GM19468 (cell line): ENCODE results near the gene ABCB8.

ENCODE experiments used
- ATAC-seq: cut with Tn5 transposase; IDR thresholded peaks from one replicate; pipeline ENCODE4 v1.9.1; 2021; ENCODE audit warnings: mild to moderate bottlenecking, moderate library complexity, moderate number of reproducible peaks; ENCODE audit not compliant: unreplicated experiment; ENCODE audit errors: extremely low read depth

Gene ABCB8

GRCh38 chr7:151053096-151053495, 24.8 kb downstream of the ABCB8 start:
- no peak for ATAC-seq

DNA sequence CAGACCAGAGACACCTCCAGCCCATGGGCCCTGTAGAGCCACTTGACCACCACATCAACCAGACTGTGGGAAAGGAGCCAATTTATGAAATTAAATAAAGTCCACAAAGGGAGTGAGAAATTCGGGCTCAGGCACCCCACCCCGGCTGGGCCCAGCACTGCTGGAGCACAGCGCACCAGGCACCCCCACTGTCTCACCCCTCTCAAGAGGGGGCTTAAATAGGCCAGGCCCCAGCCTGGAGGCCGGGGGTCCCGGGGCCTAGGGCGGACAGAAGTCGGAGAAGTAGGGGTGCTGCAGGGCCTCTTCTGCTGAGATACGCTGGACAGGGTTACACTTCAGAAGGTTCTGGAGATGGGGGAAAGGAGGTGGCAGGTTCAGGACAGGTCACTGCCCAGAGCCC, 25.5 kb downstream of the ABCB8 start:
- no peak for ATAC-seq

DNA sequence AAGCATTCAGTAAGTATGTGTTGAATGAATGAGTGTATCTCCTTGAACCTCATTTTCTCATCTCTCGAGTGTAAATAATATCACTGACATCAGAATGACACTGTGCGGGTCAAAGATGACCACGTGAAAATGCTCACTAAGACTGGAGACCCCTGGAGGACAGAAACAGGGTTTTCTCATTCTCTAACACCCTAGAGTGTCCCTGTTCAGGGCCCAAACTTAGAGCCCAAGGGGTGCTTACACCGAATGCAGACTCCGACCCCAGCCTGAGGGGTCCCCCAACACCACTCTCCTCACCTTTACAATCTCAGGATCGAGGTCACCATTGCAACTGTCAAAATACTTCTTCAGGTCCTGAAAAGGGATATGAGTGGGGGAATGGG, 28.0 kb downstream of the ABCB8 start:
- ATAC-seq, result no peak

- no peak for ATAC-seq
Measured at GRCh38 chr7:151056666-151057505, 28.6 kb downstream of the ABCB8 start.

DNA sequence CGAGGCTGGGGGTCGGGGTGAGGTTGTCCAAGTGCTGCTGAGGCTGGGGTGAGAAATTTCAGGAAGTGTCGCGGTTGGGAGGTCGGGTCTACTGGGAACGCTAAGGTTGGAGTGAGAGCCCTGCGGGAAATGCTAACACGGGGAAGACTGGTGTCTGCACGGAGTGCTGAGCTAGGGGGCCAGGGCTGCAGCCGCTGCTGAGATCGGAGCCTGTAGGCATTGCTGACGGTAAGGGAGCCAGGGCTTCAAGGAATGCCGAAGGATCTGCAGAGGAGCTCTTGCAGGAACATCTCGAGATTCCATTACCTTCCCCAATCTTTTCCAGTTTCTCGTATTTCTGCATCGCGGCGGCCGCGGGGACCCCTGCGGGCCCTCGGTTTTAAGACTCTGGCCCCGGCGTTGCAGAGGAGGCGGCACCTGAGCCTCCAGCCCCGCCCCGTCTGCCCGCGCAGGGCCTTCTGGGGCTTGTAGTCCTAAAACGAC, 29.3 kb downstream of the ABCB8 start, which contains the start of gene CDK5:
Gene CDK5, minus strand, starts transcription at position 392 of the 483 bp plus-strand sequence. Its CDS starts 49 bp downstream, at position 343.
- ATAC-seq, result no peak

DNA sequence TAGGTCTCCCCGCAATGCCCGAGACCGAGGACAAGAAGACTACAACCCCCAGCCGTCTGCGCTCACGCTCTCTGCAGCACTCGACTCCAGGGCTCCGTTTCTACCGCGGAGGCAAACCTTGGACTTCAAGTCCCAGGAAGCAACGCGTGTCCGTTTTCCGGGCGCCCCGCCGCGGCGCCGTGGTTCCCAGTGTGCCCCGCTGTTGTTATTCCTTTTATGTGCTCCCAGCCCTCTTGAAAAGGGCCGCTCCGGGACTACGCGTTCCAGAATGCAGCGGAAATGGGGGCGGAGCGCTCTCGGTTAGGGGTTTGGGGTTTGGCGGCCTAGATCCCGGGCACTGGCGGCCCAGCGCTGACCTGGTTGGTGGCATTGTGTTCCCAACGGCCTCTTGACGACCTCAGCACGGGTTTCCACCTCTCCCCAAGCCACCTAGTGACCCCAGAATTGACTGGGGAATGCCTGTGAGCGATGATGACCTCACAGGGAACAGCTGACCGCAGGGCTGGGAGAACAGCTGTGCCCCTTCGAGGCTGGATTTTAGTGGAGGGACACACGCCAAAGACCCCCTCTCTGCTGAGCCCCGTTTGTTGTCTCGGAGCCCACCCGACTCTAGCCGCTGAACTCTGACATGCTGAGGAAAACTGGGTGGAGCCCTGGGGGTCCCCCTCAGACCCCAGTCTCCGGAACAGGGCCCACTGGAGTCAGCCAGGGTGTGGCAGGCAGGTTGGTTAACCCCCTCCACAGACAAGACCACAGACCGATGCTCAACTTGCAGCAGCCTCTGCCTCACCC, 29.9 kb downstream of the ABCB8 start:
- peak; percentile 90 for ATAC-seq

DNA sequence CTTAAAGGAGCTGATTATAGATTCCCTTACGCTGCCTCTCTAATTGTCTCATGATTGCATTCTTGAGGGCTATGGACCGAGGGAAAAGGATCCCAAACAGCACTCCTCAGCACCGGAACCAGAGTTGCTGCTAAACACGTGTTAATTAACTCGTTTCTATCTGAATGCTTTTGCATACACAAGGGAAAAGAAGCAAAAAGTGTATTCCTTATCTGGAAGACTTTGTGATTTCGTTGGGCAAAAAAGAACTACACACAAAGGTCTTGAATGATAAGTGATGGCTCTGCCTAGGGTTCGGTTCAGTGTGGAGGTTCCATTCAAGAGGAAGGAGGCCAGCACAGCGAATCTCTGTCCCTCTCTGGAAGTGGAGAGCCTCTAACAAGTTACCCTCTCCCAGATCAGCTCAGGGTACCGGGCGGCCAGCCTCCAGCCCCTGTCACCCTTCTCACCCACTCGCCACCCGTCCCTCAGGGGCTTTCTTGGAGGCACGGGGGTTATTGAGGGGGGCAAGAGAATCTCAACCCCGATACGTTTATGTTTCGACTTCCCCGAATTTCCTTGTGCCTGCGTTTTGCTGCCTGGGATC, 30.6 kb downstream of the ABCB8 start:
- ATAC-seq, result no peak

DNA sequence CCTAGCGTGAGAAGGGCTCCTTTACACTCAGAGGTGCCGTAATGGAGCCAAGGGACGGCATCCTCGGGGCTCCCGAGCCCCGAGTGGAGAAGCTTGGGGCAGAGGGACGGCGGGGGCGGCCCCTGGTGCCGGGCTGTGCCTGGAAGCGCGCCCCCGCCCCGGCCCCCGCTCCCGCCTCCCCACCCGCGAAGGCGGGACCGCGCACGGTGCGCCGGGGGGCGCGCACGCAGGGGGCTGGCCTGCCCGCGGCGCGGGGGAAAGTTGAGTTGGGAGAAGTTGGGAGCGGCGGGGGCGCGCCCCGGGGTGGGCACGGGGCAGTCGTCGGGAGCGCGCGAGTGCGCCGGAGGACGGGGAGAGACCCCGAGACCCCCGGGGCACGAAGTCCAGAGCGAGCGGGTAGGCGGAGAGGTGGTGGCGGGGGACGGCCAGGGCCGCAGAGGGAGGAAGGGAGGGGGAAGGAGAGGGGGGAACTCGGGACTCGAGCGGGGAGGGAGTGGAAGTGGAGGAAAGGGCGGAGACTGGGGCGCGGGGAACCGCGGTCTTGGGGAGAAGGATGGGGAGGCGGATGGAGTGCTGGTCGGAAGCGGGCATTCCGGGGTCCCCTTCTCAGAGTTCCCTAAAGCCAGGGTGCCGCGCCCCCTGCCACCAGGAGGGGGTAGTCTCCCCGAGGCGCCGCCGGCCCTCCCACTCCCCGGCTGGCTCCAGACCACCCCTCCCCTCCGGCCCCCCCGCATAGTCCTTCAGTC, 31.3 kb downstream of the ABCB8 start, which contains the start of gene SLC4A2:
Gene SLC4A2, plus strand, starts transcription at position 223 of the 746 bp plus-strand sequence. CDS start 2,399 bp downstream, outside the sequence.
- peak; percentile 12 for ATAC-seq

GRCh38 chr7:151060113-151060415, 31.8 kb downstream of the ABCB8 start:
- ATAC-seq, result no peak

GRCh38 chr7:151060416-151061212, 32.4 kb downstream of the ABCB8 start:
- ATAC-seq, result no peak

GRCh38 chr7:151061213-151062110, 33.2 kb downstream of the ABCB8 start:
- ATAC-seq, result no peak

DNA sequence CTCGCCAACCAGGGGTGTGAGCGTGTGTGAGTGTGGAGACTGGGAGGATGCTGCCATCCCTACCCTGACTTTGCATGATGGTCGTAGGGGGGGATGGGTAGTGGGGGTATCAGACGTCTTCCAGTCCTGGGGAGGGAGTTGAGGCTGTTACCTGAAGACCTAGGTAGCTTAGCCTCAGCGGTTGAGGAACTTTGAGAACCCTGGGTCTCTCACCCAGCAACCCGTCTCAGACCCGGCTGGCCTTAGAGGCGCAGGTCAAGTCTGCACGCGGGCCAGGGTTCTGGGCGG, 33.8 kb downstream of the ABCB8 start:
- ATAC-seq, result no peak

DNA sequence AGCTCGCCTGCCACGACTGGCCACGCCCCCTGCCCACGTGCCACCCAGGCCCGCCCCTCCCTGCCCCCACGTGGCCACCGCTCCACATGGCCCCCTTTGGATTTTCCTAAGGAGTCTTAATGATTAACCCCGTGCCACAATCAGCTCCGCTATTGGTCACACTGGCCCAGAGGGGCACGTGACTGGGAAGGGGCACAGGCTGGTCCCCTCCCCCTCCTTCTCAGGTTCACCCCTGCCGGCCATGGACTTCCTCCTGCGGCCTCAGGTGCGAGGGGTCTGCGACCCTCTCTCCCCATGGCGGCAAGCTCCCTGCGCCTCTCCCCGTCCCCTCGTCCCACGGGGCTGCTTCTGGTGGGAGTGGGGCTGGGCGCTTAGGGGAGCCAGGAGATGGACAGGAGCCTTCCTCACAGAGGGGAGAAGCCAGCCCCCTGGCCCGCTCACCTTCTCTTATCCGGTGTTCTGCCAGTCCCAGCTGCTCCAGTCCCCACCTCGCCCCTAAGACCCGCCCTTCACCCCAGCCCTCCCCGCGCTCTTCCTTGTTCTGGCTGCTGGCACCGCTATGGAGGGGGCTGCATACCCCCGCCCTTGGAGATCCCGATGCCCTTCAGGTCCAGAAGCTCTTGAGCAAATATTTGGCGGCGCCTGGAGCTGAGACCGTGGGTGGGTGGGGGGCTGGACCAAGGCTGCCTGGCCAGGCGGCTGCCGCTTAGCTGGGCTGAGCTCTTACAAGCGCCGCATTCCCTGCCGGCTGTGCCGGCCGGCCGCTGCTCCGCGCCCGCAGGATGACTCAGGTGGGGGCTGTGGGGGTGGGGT, 34.4 kb downstream of the ABCB8 start:
- ATAC-seq, result no peak

- ATAC-seq, result no peak
Measured at GRCh38 chr7:151063212-151063561, 34.9 kb downstream of the ABCB8 start.

DNA sequence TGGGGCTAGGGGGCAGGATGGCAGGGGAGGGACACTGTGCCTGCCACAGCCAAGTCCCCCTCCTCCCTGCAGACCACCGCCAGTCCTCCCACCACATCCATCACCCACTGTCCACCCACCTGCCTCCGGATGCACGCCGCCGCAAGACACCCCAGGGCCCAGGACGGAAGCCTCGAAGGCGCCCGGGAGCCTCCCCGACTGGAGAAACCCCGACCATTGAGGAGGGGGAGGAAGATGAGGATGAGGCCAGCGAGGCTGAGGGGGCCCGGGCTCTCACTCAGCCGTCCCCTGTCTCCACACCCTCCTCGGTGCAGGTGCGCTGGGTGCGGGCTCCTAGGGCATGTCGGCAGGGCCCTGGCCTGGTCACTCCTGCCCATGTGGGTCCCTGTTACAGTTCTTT, 36.2 kb downstream of the ABCB8 start:
- no peak for ATAC-seq

DNA sequence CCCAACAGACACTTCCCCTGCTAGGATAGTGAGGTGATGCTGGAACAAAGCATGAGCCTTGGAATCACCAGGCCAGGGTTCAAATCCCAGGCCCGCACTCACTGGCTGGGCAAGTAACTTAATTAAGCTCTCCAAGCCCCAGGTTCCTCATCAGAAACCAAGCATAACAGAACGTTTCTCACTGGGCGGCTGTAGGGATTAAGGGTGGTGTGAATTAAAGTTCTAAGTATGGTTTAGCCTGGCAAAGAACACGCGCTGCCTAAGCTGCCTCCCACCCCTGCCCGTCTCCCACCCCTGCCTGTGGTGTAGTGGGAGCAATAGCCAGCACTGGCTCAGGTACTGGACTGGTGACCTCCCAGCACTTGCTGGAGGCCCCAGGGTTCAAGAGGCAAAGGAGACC, 36.7 kb downstream of the ABCB8 start:
- ATAC-seq, result no peak

DNA sequence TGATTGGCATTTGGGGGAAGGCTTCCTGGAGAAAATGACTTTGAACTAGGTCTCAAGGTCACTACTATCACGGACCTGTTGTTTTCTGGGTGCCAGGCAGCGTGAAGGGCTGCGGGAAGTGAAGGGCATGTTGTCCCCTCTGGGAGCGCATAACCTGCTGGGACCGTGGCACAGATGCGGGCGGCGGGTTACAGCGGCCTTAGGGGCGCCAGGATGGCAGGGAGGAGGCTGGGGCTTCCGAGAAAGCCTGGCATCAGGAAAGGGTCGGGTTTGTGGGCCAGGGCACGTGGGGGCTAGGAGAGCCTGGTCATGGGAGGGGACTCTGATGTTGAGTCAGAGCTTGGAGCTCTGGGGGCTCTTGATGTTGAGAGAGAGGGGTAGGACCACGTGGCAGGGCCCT, 37.3 kb downstream of the ABCB8 start:
- ATAC-seq, result no peak
